ENCODE data around the gene PPFIBP1. TPM values are rescaled to one million over a fixed set of nuclear protein-coding genes. Genes with fewer than 3 reads are reported as not detected.
"Not testable (repeated sequence)": the region's sequence is repeated elsewhere in the genome, so short reads cannot be mapped to it uniquely, and the experiment has no call there.

The PPFIBP1 gene
- polyA plus RNA-seq, 2 of the 4 experiments (the other 2 are of a cell fraction) = 24.8 to 89.0 TPM

DNA sequence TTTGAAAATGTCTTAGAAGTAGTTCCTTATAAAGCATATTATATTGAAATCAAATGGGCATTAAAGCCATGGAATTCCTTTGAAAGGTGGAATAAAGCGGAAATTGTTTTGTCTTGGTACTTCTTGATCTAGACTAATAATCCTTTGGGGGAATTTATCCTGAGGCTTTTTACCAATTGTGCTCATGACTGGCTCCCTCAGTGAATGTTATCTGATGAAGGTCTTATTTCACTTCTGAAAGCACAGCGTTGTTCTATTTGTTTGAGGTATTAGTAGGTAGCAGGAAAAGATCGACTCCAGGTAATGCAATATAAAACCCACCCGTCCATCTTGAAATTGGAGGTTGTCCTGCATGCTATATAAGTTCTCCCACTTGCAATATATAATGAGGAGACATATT is 64.8 kb downstream of the PPFIBP1 start:
- no peak for TF ChIP-seq NPAS2 (CRISPR knock-in tag; IDR thresholded peaks at IDR 0.05; ENCODE audit: borderline replicate concordance)
- TF ChIP-seq, protein P1, sequence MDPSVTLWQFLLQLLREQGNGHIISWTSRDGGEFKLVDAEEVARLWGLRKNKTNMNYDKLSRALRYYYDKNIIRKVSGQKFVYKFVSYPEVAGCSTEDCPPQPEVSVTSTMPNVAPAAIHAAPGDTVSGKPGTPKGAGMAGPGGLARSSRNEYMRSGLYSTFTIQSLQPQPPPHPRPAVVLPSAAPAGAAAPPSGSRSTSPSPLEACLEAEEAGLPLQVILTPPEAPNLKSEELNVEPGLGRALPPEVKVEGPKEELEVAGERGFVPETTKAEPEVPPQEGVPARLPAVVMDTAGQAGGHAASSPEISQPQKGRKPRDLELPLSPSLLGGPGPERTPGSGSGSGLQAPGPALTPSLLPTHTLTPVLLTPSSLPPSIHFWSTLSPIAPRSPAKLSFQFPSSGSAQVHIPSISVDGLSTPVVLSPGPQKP (IDR thresholded peaks at IDR 0.05; ENCODE audit: low read depth, low read length) = no peak
- no peak for TF ChIP-seq MAFK (IDR thresholded peaks at IDR 0.05; ENCODE audit: partially characterized antibody)
- no peak for TF ChIP-seq SMC3 (IDR thresholded peaks at IDR 0.05)
- no peak for TF ChIP-seq RCOR1 (IDR thresholded peaks at IDR 0.05; ENCODE audit: low read depth, low read length)
- TF ChIP-seq KDM1A (IDR thresholded peaks at IDR 0.05; ENCODE audit: low read depth) = no peak
- no peak for TF ChIP-seq CHD2 (IDR thresholded peaks at IDR 0.05; ENCODE audit: low read length, partially characterized antibody)
- DNase-seq (ENCODE audit: low read depth in 1 of 2, low spot score in 1 of 2) = no peak
- WGBS (ENCODE audit: missing lambda C conversion rate) = 94% methylated on average over 4 of the region's 4 CpGs
- Histone ChIP-seq H3K4me3 (no peak overlapping the region), H3K4me1 (peaks cover 12% of the 10 kb centered on the region; the same call in 2 of the 3 replicates), H3K9me3 (no peaks in the 10 kb centered on the region), H3K4me2 (no peak overlapping the region), H3K27ac (no peak overlapping the region)
- POLR2A ChIA-PET = no interaction called here
- FAIRE-seq = no peak
- no peak for ATAC-seq
- CTCF ChIA-PET = no interaction called here

DNA sequence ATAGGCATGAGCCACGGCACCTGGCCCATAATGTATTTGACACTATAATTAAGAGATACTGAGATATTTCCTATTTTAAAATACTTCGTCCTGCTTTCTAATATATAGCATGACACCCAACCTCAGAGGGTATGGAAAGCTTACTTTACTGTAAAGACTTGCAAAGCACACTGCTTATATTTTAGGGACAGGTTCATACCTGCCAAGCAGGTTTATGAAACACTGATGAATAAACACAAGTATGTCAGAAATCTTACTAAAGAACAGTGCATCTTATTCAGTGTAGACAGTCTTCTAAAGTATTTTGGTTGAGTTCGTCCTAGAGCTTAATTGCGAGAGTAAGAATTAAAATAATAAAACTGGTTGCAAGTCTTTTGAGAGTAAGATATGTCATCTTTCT is 65.4 kb downstream of the PPFIBP1 start:
- TF ChIP-seq POLR2AphosphoS2 (conservative IDR thresholded peaks at IDR 0.05; ENCODE audit: low read length) (no peak), NFE2L2 (conservative IDR thresholded peaks at IDR 0.05; ENCODE audit: low read length) (no peak), CBX2 (IDR thresholded peaks at IDR 0.05; ENCODE audit: borderline replicate concordance, low read depth) (no peak), JUN (IDR thresholded peaks at IDR 0.05) (no peak), RCOR1 (IDR thresholded peaks at IDR 0.05; ENCODE audit: low read depth, low read length) (no peak), HOXB5 (CRISPR knock-in tag; IDR thresholded peaks at IDR 0.05) (no peak), FOSL2 (IDR thresholded peaks at IDR 0.05) (no peak), FOSL2 (CRISPR knock-in tag; IDR thresholded peaks at IDR 0.05) (no peak), ESRRA (IDR thresholded peaks at IDR 0.05; ENCODE audit: borderline replicate concordance, low read length) (no peak), CBX8 (IDR thresholded peaks at IDR 0.05) (no peak), RFX5 (IDR thresholded peaks at IDR 0.05) (no peak)
- TF ChIP-seq, protein P2, sequence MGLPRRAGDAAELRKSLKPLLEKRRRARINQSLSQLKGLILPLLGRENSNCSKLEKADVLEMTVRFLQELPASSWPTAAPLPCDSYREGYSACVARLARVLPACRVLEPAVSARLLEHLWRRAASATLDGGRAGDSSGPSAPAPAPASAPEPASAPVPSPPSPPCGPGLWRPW (IDR thresholded peaks at IDR 0.05) = no peak
- TF ChIP-seq, protein P3, sequence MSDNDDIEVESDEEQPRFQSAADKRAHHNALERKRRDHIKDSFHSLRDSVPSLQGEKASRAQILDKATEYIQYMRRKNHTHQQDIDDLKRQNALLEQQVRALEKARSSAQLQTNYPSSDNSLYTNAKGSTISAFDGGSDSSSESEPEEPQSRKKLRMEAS (IDR thresholded peaks at IDR 0.05) = no peak
- H3K4me2 ChIP-seq = no peak overlapping the region
- H3K4me1 ChIP-seq = peaks cover 12% of the 10 kb centered on the region; the same call in 2 of the 3 replicates
- ATAC-seq (no peak), FAIRE-seq (no peak), DNase-seq (ENCODE audit: low read depth in 1 of 2, low spot score in 1 of 2) (no peak)
- no peak overlapping the region for H3K4me3 ChIP-seq
- H3K27ac ChIP-seq = no peak overlapping the region
- ChIA-PET POLR2A (no interaction called here), CTCF (interaction anchor here (0.8 to 1.0 kb wide), 2 partner anchors 9 to 27 kb away, joined by 3 to 4 read pairs; no protein-coding TSS in a partner anchor)
- no peaks in the 10 kb centered on the region for H3K9me3 ChIP-seq
- WGBS (ENCODE audit: missing lambda C conversion rate) = 93% methylated on average over 4 of the region's 4 CpGs

DNA sequence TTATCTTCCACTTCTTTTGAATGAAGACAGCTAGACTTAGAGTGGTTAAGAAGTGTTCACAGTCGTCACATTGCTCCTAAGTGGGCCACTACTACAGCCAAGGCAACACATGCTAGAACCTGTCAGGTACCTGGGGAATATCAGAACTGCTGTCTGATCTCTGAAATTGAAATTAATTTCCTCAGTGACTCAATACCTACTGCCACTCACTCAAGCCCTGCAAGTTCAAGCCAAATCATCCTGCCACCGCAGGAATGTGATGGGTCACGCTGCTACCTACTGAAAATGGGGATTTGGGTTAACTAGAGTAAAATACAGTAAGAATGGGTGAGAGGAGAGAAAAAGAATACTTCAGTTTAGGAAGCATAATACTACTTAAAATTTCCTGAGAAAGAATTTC is 67.7 kb downstream of the PPFIBP1 start:
- 92% methylated on average over 3 of the region's 3 CpGs for WGBS (ENCODE audit: missing lambda C conversion rate)
- POLR2A ChIA-PET; ATAC-seq; H3K4me2 ChIP-seq; H3K27ac ChIP-seq; H3K9me3 ChIP-seq; CTCF ChIA-PET; DNase-seq (ENCODE audit: low read depth in 1 of 2, low spot score in 1 of 2); H3K4me3 ChIP-seq: not testable (repeated sequence)
- peaks cover 12% of the 10 kb centered on the region; the same call in 2 of the 3 replicates for H3K4me1 ChIP-seq
- FAIRE-seq = peak; percentile 54

DNA sequence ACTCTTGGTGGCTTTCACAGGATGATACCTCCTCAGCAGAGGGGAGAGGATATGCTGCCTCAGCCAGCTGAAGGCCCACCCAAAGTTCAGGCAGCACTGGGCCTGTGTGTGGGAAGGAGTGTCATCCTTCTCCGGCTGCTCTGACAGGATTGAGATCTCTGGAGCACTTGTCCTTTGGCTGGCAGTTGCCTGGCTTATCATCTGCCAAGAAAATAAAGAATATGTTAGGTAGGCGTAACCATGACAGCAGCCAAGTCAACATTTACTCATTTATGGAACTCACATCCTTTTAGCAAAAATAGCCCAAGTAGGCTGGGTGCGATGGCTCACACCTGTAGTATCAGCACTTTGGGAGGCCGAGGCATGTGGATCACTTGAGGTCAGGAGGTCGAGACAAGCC is 68.5 kb downstream of the PPFIBP1 start:
- peak in 1 of 2 experiments; percentile 72 for DNase-seq (ENCODE audit: low read depth in 1 of 2, low spot score in 1 of 2)
- FAIRE-seq = no peak
- no peak for TF ChIP-seq FOSB (CRISPR knock-in tag; IDR thresholded peaks at IDR 0.05)
- peak; percentile 45 for TF ChIP-seq MAFK (IDR thresholded peaks at IDR 0.05; ENCODE audit: partially characterized antibody)
- Histone ChIP-seq H3K27ac (no peak overlapping the region), H3K9me3 (no peaks in the 10 kb centered on the region), H3K4me2 (peak overlapping the region; percentile 21; the same call in 1 of the 3 replicates), H3K4me3 (no peak overlapping the region), H3K4me1 (peaks cover 12% of the 10 kb centered on the region; the same call in 2 of the 3 replicates)
- peak; percentile 56 to 77; a peak in 4 of 6 replicates for ATAC-seq
- ChIA-PET CTCF (interaction anchor here (1.0 kb wide), 1 partner anchor 59 kb away, joined by 3 read pairs; no protein-coding TSS in a partner anchor), POLR2A (no interaction called here)
- 69% methylated on average over 5 of the region's 5 CpGs for WGBS (ENCODE audit: missing lambda C conversion rate)

Data from A549 (cell line).